GM23338 (cell line): ENCODE data around the gene USP48. TPM values are rescaled to one million over a fixed set of nuclear protein-coding genes. Genes with fewer than 3 reads are reported as not detected.
"Not testable (repeated sequence)": the region's sequence is repeated elsewhere in the genome, so short reads cannot be mapped to it uniquely, and the experiment has no call there.

ENCODE experiments used
- ATAC-seq: fragments of 200-7000 bp; cut with Tn5 transposase; 3 replicates; pipeline ENCODE4 v1.9.1; 2020
- DNase-seq: peaks from one replicate; pipeline ENCODE4 v3.0.0-alpha.2; 2015; ENCODE audit warnings: low spot score
- H2AFZ ChIP-seq: fragments of 200-600 bp; sonication (generic); 2 replicates; pipeline ENCODE4 v1.8.0; 2016; ENCODE audit warnings: antibody characterized with exemption, mild to moderate bottlenecking, moderate library complexity
- H3F3A ChIP-seq: fragments of 200-600 bp; sonication (generic); replicated peaks from 2 replicates; pipeline ENCODE4 v1.8.0; 2017; ENCODE audit warnings: antibody characterized with exemption, mixed run types, low read depth
- H3K27ac ChIP-seq: fragments of 200-600 bp; sonication (generic); 2 replicates; pipeline ENCODE4 v1.6.1; 2016; ENCODE audit warnings: low read depth
- H3K27me3 ChIP-seq: fragments of 200-600 bp; sonication (generic); 2 replicates; pipeline ENCODE4 v1.8.0; 2016; ENCODE audit warnings: mild to moderate bottlenecking, mixed run types, moderate library complexity; ENCODE audit not compliant: insufficient read depth
- H3K36me3 ChIP-seq: fragments of 200-600 bp; sonication (generic); 2 replicates; pipeline ENCODE4 v1.8.0; 2016; ENCODE audit warnings: mild to moderate bottlenecking; ENCODE audit not compliant: insufficient read depth
- H3K4me1 ChIP-seq: fragments of 200-600 bp; sonication (generic); 2 replicates; pipeline ENCODE4 v1.8.0; 2016; ENCODE audit warnings: mild to moderate bottlenecking, moderate library complexity; ENCODE audit not compliant: insufficient read depth
- H3K4me2 ChIP-seq: fragments of 200-600 bp; sonication (generic); 2 replicates; pipeline ENCODE4 v1.7.1; 2017; ENCODE audit warnings: mixed run types
- H3K4me3 ChIP-seq: fragments of 200-600 bp; sonication (generic); 2 replicates; pipeline ENCODE4 v1.6.1; 2016; ENCODE audit warnings: mixed run types
- H3K79me2 ChIP-seq: fragments of 200-600 bp; sonication (generic); replicated peaks from 2 replicates; pipeline ENCODE4 v1.8.0; 2017; ENCODE audit warnings: mild to moderate bottlenecking; ENCODE audit not compliant: insufficient read depth
- H3K9me2 ChIP-seq: fragments of 200-600 bp; sonication (generic); 2 replicates; pipeline ENCODE4 v1.8.0; 2017; ENCODE audit not compliant: insufficient read depth
- H4K20me1 ChIP-seq: fragments of 200-600 bp; sonication (generic); replicated peaks from 2 replicates; pipeline ENCODE4 v1.8.0; 2017; ENCODE audit warnings: mild to moderate bottlenecking; ENCODE audit not compliant: insufficient read depth
- H3K27ac Mint-ChIP-seq: 2 replicates; pipeline ENCODE4 v1.8.0; 2020; ENCODE audit warnings: inconsistent platforms, mild to moderate bottlenecking, moderate library complexity, mixed read lengths
- H3K27me3 Mint-ChIP-seq: 3 replicates; pipeline ENCODE4 v1.8.0; 2022; ENCODE audit warnings: low read depth, mild to moderate bottlenecking, moderate library complexity, mixed read lengths, inconsistent platforms; ENCODE audit not compliant: insufficient read depth, poor library complexity
- H3K36me3 Mint-ChIP-seq: 3 replicates; pipeline ENCODE4 v1.8.0; 2021; ENCODE audit warnings: low read depth, mild to moderate bottlenecking, inconsistent platforms, moderate library complexity, mixed read lengths
- H3K4me1 Mint-ChIP-seq: 3 replicates; pipeline ENCODE4 v1.8.0; 2020; ENCODE audit warnings: mild to moderate bottlenecking, inconsistent platforms, mixed read lengths
- H3K4me3 Mint-ChIP-seq: 3 replicates; pipeline ENCODE4 v1.8.0; 2021; ENCODE audit warnings: moderate library complexity, mild to moderate bottlenecking, inconsistent platforms, mixed read lengths
- H3K9me3 Mint-ChIP-seq: 3 replicates; pipeline ENCODE4 v1.8.0; 2020; ENCODE audit warnings: moderate library complexity, mild to moderate bottlenecking, inconsistent platforms, mixed read lengths
- CREB1 ChIP-seq: fragments of 250-450 bp; sonication (Bioruptor Pico); IDR thresholded peaks from 2 replicates; pipeline ENCODE4 v1.5.0; 2020; ENCODE audit warnings: low read depth, mild to moderate bottlenecking, moderate library complexity
- CTCF ChIP-seq, 2 experiments: fragments of 200-600 bp in 1 of 2; sonication (generic) in 1 of 2; conservative IDR thresholded peaks; 2 replicates each; pipeline versions ENCODE4 v1.5.1 to v1.6.1; 2016 to 2017; ENCODE audit warnings: antibody characterized with exemption in 2 of 2, low read depth in 2 of 2, mild to moderate bottlenecking in 2 of 2, moderate library complexity in 1 of 2
- ETS1 ChIP-seq: IDR thresholded peaks from 2 replicates; pipeline ENCODE4 v1.6.1; 2016; ENCODE audit warnings: antibody characterized with exemption
- EZH2 ChIP-seq: fragments of 200-600 bp; sonication (generic); IDR thresholded peaks from one replicate; pipeline ENCODE4 v1.8.0; 2017; ENCODE audit warnings: antibody characterized with exemption, mild to moderate bottlenecking, low read depth; ENCODE audit not compliant: unreplicated experiment
- EZH2phosphoT487 ChIP-seq: fragments of 200-600 bp; sonication (generic); IDR thresholded peaks from one replicate; pipeline ENCODE4 v1.8.1; 2018; ENCODE audit warnings: antibody characterized with exemption; ENCODE audit not compliant: unreplicated experiment
- JUNB ChIP-seq: IDR thresholded peaks from one replicate; pipeline ENCODE4 v1.6.1; 2016; ENCODE audit warnings: antibody characterized with exemption; ENCODE audit not compliant: unreplicated experiment
- POLR2AphosphoS5 ChIP-seq: IDR thresholded peaks from 2 replicates; pipeline ENCODE4 v1.6.1; 2016; ENCODE audit warnings: antibody characterized with exemption, low read depth
- REST ChIP-seq: IDR thresholded peaks from one replicate; pipeline ENCODE4 v1.6.1; 2018; ENCODE audit warnings: antibody characterized with exemption; ENCODE audit not compliant: unreplicated experiment
- ZNF114 ChIP-seq: fragments of 250-450 bp; sonication (Bioruptor Pico); IDR thresholded peaks from 2 replicates; pipeline ENCODE4 v1.5.0; 2020; ENCODE audit warnings: mild to moderate bottlenecking, moderate library complexity
- polyA plus RNA-seq: library from polyadenylated mRNA; unstranded; fragments of >200 nt; fragmentation: Nextera tagmentation; extraction: Ambion mirVana; gene quantifications from 2 replicates; pipeline ENCODE4 v1.2.1, GENCODE V29; 2016
- total RNA-seq: library from RNA; depleted of rRNA; stranded (reverse); fragments of >200 nt; shearing (Covaris generic); gene quantifications from 2 replicates; pipeline ENCODE4 v1.2.3, GENCODE V29; 2014

USP48 gene
- total and polyA plus RNA-seq, 2 experiments from 2014 or later, result 85.9 to 151 TPM

GRCh38 chr1:21827141-21827679, 44.3 kb upstream of the USP48 start (continued):
- no peak for TF ChIP-seq CTCF (conservative IDR thresholded peaks at IDR 0.05; ENCODE audit: low read depth in 2 of 2)
- TF ChIP-seq REST, result no peak
- no peak for TF ChIP-seq POLR2AphosphoS5
- TF ChIP-seq EZH2, result no peak
- no peak for TF ChIP-seq ZNF114 (CRISPR knock-in tag)
- TF ChIP-seq ETS1, result no peak

DNA sequence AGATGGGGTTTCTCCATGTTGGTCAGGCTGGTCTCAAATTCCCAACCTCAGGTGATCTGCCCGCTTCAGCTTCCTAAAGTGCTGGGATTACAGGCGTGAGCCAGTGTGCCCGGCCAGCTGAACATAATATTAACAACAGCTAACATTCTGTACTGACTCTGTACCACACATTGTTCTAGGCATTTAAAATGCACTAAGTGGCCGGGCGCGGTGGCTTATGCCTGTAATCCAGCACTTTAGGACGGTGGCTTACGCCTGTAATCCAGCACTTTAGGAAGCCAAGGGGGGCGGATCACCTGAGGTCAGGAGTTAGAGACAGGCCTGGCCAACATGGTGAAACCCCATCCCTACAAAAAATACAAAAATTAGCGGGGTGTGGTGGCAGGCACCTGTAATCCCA, 43.7 kb upstream of the USP48 start:
- DNase-seq, ATAC-seq, H3K4me3 Mint-ChIP-seq, H3K4me1 Mint-ChIP-seq, H3K27ac Mint-ChIP-seq, H3K9me2 ChIP-seq, H3K4me2 ChIP-seq, H3K36me3 ChIP-seq, H2AFZ ChIP-seq, H3K4me1 ChIP-seq, H3K27ac ChIP-seq, H3K9me3 Mint-ChIP-seq, H4K20me1 ChIP-seq, H3K79me2 ChIP-seq, H3K4me3 ChIP-seq, H3K27me3 ChIP-seq, H3F3A ChIP-seq, H3K27me3 Mint-ChIP-seq: not testable (repeated sequence)
- peaks cover 27% of the 10 kb centered on the region for H3K36me3 Mint-ChIP-seq

GRCh38 chr1:21825393-21825792, 42.4 kb upstream of the USP48 start:
- Mint-ChIP-seq H3K27ac (no peak overlapping the region), H3K4me3 (no peak overlapping the region), H3K9me3 (no peaks in the 10 kb centered on the region), H3K36me3 (peaks cover 34% of the 10 kb centered on the region), H3K27me3 (peaks cover 6% of the 10 kb centered on the region), H3K4me1 (peaks cover 7% of the 10 kb centered on the region; the same call in 1 of the 3 replicates)
- no peaks in the 10 kb centered on the region for H3K9me2 ChIP-seq
- no peaks in the 10 kb centered on the region; the same call in 1 of the 2 replicates for H4K20me1 ChIP-seq
- no peaks in the 10 kb centered on the region; the same call in 1 of the 2 replicates for H3K36me3 ChIP-seq
- no peaks in the 10 kb centered on the region for H3F3A ChIP-seq
- ATAC-seq (no peak), DNase-seq (no peak)
- no peaks in the 10 kb centered on the region for H3K27me3 ChIP-seq
- H3K4me2 ChIP-seq, result no peak overlapping the region
- no peak for TF ChIP-seq ZNF114 (CRISPR knock-in tag)
- TF ChIP-seq EZH2phosphoT487, result no peak
- TF ChIP-seq CREB1, result no peak
- no peak for TF ChIP-seq POLR2AphosphoS5
- TF ChIP-seq EZH2, result no peak
- no peak for TF ChIP-seq REST
- TF ChIP-seq JUNB, result no peak
- no peak overlapping the region for H3K27ac ChIP-seq
- H3K4me1 ChIP-seq, result no peaks in the 10 kb centered on the region
- H3K79me2 ChIP-seq, result no peaks in the 10 kb centered on the region
- H3K4me3 ChIP-seq, result no peak overlapping the region
- no peak overlapping the region for H2AFZ ChIP-seq
